Suprapubic skin (tissue), 4 donors: ENCODE measurements around the gene HSPG2.

ENCODE experiments used
- EP300 ChIP-seq: sonication (generic); formaldehyde crosslinking; IDR thresholded peaks from one replicate; pipeline ENCODE4 v1.6.1; 2017; ENCODE audit warnings: antibody characterized with exemption
- POLR2A ChIP-seq, 2 donors: fragments of 450-650 bp; IDR thresholded peaks; one replicate each; pipeline ENCODE4 v1.6.1; 2017; ENCODE audit warnings: antibody characterized with exemption in 2 of 2, mild to moderate bottlenecking in 2 of 2, moderate library complexity in 2 of 2
- POLR2AphosphoS5 ChIP-seq, 3 donors: sonication (generic); formaldehyde crosslinking; IDR thresholded peaks; one replicate each; pipeline ENCODE4 v1.6.1; 2017; ENCODE audit warnings: antibody characterized with exemption in 3 of 3
- TF ChIP-seq, protein P1 (sequence below), 2 donors: fragments of 200-600 bp in 1 of 2; fragments of 450-650 bp in 1 of 2; sonication (generic) in 1 of 2; IDR thresholded peaks; one replicate each; pipeline ENCODE4 v1.5.1; 2016 to 2019; ENCODE audit warnings: antibody characterized with exemption in 2 of 2, mild to moderate bottlenecking in 1 of 2, moderate library complexity in 1 of 2

DNA sequence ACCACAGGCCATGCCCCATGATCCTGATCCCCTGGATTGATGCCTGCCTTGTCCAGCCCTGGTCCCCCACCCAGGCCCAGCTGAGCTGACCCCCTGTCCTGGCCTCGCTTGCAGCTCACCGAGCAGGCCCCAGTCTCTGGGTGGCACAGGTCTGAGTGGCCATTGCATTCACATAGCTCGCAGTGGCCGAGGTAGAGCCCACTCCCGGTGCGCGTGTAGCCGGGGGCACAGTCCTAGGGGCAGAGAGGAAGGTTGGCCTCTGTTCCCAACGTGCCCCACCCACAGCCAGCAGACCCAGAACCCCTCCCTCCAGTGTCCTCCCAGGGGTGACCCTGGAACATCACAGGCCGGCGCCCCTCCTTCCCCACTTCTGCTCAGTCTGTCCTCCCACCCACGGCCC is 73.1 kb downstream of the HSPG2 start:
- TF ChIP-seq, protein P1, sequence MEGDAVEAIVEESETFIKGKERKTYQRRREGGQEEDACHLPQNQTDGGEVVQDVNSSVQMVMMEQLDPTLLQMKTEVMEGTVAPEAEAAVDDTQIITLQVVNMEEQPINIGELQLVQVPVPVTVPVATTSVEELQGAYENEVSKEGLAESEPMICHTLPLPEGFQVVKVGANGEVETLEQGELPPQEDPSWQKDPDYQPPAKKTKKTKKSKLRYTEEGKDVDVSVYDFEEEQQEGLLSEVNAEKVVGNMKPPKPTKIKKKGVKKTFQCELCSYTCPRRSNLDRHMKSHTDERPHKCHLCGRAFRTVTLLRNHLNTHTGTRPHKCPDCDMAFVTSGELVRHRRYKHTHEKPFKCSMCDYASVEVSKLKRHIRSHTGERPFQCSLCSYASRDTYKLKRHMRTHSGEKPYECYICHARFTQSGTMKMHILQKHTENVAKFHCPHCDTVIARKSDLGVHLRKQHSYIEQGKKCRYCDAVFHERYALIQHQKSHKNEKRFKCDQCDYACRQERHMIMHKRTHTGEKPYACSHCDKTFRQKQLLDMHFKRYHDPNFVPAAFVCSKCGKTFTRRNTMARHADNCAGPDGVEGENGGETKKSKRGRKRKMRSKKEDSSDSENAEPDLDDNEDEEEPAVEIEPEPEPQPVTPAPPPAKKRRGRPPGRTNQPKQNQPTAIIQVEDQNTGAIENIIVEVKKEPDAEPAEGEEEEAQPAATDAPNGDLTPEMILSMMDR (IDR thresholded peaks at IDR 0.05), result no peak
- no peak for TF ChIP-seq EP300
- no peak for TF ChIP-seq POLR2A (IDR thresholded peaks at IDR 0.05)
- TF ChIP-seq POLR2AphosphoS5 (IDR thresholded peaks at IDR 0.05), result no peak
